ENCODE results near the gene KCNS1. TPM values are rescaled to one million over a fixed set of nuclear protein-coding genes. Genes with fewer than 3 reads are reported as not detected.
"Not testable (repeated sequence)": the region's sequence is repeated elsewhere in the genome, so short reads cannot be mapped to it uniquely, and the experiment has no call there.

The KCNS1 gene
- total RNA-seq, 1 donor from 2014 or later, result 0.05 TPM

- intact Hi-C loops (cut with micrococcal nuclease), result no loop called here
Measured at GRCh38 chr20:45082468-45082867, 18.5 kb downstream of the KCNS1 start.

GRCh38 chr20:45080867-45081624 lies 19.9 kb downstream of the KCNS1 start:
- intact Hi-C loops (cut with micrococcal nuclease), result no loop called here

GRCh38 chr20:45077559-45077958 lies 23.4 kb downstream of the KCNS1 start:
- intact Hi-C loops (cut with micrococcal nuclease), result no loop called here

- intact Hi-C loops (cut with micrococcal nuclease), result no loop called here
Measured at GRCh38 chr20:45073221-45073620, 27.7 kb downstream of the KCNS1 start.

GRCh38 chr20:45072066-45072465 lies 28.9 kb downstream of the KCNS1 start:
- intact Hi-C loops (cut with micrococcal nuclease), result no loop called here

- intact Hi-C loops (cut with micrococcal nuclease), result no loop called here
Measured at GRCh38 chr20:45070932-45071632, 29.8 kb downstream of the KCNS1 start.

- intact Hi-C loops (cut with micrococcal nuclease), result no loop called here
Measured at GRCh38 chr20:45069261-45069660, 31.7 kb downstream of the KCNS1 start.

GRCh38 chr20:45067558-45067957 lies 33.4 kb downstream of the KCNS1 start:
- intact Hi-C loops (cut with micrococcal nuclease), result no loop called here

GRCh38 chr20:45067087-45067486 lies 33.8 kb downstream of the KCNS1 start:
- intact Hi-C loops (cut with micrococcal nuclease), result no loop called here

- intact Hi-C loops (cut with micrococcal nuclease), result no loop called here
Measured at GRCh38 chr20:45066372-45066771, 34.6 kb downstream of the KCNS1 start.

- intact Hi-C loops (cut with micrococcal nuclease), result no loop called here
Measured at GRCh38 chr20:45064812-45065211, 36.1 kb downstream of the KCNS1 start.

- intact Hi-C loops (cut with micrococcal nuclease), result not testable (repeated sequence)
Measured at GRCh38 chr20:45063107-45063506, 37.8 kb downstream of the KCNS1 start.

GRCh38 chr20:45061244-45061643 lies 39.7 kb downstream of the KCNS1 start:
- intact Hi-C loops (cut with micrococcal nuclease), result no loop called here

GRCh38 chr20:45060294-45060693 lies 40.6 kb downstream of the KCNS1 start:
- intact Hi-C loops (cut with micrococcal nuclease), result no loop called here

GRCh38 chr20:45059022-45059728 lies 41.8 kb downstream of the KCNS1 start:
- intact Hi-C loops (cut with micrococcal nuclease), result no loop called here

- intact Hi-C loops (cut with micrococcal nuclease), result no loop called here
Measured at GRCh38 chr20:45058168-45058850, 42.6 kb downstream of the KCNS1 start.

- intact Hi-C loops (cut with micrococcal nuclease), result no loop called here
Measured at GRCh38 chr20:45056473-45057173, 44.3 kb downstream of the KCNS1 start.

GRCh38 chr20:45055056-45055455 lies 45.9 kb downstream of the KCNS1 start:
- intact Hi-C loops (cut with micrococcal nuclease), result no loop called here

- intact Hi-C loops (cut with micrococcal nuclease), result no loop called here
Measured at GRCh38 chr20:45053430-45054351, 47.2 kb downstream of the KCNS1 start.
